GM12875 (cell line): ENCODE data around the gene PON3.

Experiments
- H3K4me3 ChIP-seq: one replicate; pipeline ENCODE4 v1.5.1; 2011; ENCODE audit warnings: low read depth, low read length, control low read depth
- TF ChIP-seq, protein P1 (sequence below): IDR thresholded peaks from 2 replicates; pipeline ENCODE4 v1.5.1; 2011; ENCODE audit warnings: low read depth, mild to moderate bottlenecking, control low read depth, inconsistent platforms, low read length, moderate library complexity, borderline replicate concordance; ENCODE audit not compliant: insufficient read depth

PON3 gene

DNA sequence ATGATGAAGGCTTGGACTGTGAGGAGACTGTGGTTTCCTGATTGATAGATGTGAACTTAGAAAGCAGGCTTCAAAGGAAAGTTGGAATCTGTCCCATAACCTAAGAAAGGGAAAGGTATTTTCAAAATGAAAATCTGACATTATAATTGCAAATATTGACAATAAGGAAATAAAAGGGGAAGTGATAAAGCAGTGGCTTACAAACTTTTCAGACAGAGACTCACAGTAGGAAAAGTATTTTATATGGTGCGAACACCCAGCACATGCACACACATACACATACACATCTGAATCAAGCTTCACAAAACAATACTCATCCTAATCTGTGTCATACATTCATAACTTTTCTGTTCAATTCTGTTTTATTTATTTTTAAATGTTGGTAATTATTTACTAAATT, 76.6 kb downstream of the PON3 start:
- H3K4me3 ChIP-seq: no peak overlapping the region
- TF ChIP-seq, protein P1, sequence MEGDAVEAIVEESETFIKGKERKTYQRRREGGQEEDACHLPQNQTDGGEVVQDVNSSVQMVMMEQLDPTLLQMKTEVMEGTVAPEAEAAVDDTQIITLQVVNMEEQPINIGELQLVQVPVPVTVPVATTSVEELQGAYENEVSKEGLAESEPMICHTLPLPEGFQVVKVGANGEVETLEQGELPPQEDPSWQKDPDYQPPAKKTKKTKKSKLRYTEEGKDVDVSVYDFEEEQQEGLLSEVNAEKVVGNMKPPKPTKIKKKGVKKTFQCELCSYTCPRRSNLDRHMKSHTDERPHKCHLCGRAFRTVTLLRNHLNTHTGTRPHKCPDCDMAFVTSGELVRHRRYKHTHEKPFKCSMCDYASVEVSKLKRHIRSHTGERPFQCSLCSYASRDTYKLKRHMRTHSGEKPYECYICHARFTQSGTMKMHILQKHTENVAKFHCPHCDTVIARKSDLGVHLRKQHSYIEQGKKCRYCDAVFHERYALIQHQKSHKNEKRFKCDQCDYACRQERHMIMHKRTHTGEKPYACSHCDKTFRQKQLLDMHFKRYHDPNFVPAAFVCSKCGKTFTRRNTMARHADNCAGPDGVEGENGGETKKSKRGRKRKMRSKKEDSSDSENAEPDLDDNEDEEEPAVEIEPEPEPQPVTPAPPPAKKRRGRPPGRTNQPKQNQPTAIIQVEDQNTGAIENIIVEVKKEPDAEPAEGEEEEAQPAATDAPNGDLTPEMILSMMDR: no peak

DNA sequence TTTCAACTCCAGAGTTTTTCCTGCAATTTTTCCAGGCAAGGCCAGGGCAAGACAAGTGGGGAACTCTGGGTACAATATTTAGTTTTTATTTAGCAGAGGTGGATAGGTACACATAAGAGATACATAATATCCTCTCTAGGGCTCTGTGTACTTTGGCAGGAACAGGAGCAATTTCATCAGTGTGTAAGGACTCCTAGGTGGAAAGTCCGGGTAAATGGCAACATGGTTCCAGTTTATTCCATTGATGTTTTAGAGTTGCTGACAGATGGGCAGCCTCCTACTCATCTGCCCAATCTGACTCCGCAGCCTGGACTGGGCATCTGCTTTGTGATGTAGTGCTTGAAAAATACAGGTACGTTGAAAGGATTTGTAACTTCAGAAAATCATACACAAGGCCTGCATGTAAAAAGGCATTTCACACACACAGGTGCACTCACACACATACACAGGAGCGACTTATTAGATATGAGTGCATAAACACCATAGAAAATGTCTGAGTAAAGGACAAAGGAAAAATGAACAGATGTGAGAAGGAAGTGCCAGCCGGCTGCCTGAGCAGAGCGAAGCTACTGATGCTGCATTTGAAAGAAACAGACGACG, 77.6 kb downstream of the PON3 start:
- no peak overlapping the region for H3K4me3 ChIP-seq
- TF ChIP-seq, protein P1: no peak

DNA sequence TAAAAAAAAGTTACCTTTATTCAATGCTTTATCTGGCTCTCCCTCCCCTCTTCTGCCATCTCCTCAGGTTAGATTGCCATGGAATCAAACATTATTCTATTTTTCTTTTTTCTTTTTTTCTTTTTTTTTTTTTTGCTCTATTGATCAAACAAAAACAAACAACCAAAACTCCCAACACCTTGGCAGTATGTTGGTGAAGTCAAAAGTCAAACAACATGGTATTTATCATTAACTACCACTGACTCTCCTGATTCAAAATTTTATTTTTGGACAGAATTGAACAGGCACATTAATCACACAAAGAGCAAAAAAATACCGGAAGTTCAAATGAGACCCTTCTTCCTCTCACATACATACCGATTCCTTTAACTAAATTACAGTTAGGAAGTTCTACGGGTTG, 78.2 kb downstream of the PON3 start:
- H3K4me3 ChIP-seq: no peak overlapping the region

DNA sequence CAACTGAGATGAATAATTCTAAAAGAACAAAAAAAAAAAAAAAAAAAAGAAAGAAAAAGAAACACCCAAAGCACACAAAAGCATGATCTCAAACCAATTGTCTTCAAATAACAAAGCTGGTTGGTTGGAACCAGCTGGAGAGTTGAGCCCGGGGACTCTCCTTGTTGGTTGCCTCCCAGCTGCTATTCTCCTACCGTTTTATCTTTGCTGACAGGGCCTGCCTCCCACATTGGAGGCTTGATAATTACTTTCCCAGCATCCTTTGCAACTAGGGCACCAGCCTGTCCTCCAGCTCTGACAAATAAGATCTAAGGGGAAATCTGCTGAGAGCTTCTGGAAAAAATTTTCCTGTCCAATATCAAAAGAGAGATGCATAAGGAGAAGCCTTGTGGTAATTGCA, 78.6 kb downstream of the PON3 start:
- TF ChIP-seq, protein P1: no peak
- no peak overlapping the region for H3K4me3 ChIP-seq

More for the DNA sequence above, 78.2 kb downstream of the PON3 start:
- TF ChIP-seq, protein P1: no peak

DNA sequence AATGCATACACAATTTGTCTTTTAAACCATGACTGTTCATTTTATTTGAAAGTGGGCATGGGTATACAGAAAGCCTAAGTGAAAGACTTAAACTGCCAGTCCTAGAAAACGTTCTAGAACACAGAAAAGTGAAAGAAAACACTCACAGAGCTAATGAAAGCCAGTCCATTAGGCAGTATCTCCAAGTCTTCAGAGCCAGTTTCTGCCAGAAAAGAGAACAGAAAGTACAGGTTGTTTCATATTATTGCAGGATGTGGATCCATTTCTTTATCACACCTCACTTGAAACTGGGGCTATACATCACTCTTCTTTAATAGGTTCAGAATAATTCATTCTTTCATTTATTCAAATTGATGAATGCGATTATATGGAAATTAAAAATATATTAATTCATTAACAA, 79.6 kb downstream of the PON3 start:
- TF ChIP-seq, protein P1: no peak
- H3K4me3 ChIP-seq: no peak overlapping the region

DNA sequence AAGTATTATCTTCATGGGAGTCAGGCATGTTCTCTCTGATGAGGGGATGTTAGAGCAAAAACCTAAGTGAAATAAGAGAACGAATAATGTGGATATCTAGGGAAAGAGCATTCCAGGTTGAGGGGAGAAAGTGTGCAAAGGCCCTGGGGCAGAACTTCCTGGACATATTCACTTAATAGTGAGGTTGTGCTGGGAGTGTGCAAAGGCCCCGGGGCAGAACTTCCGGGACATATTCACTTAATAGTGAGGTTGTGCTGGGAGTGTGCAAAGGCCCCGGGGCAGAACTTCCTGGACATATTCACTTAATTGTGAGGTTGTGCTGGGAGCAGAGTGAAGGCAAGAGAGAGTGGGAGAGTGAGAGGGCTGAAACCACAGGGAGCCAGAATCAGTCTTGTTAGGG, 83.6 kb downstream of the PON3 start:
- TF ChIP-seq, protein P1: no peak
- H3K4me3 ChIP-seq: no peak overlapping the region

DNA sequence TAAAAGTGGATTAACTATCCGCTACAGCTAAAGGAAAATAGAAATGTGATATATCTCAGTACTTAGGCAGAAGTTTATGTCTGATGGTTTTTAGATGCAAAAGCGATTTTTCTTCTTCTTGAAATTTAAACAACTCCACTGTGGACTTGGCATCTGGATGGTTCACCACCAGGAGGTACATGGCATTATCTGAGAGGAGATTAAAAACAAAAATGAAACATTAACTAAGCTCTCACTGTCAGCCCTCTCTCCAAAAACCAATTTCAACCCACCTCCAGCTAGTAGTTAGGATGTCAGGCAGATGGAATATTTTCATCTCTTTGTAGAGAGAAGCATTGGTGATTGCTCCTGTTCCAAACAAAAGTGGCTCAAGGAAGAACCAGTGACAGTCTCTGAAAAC, 84.8 kb downstream of the PON3 start:
- H3K4me3 ChIP-seq: no peak overlapping the region
- TF ChIP-seq, protein P1: no peak
